Measurements from ENCODE around the gene C2orf92.

- no peak for TF ChIP-seq GATA2 (IDR thresholded peaks at IDR 0.05; ENCODE audit: low read depth, low read length)
- TF ChIP-seq GATA3 (IDR thresholded peaks at IDR 0.05; ENCODE audit: low read depth, low read length), result no peak
These were observed 7.1 kb upstream of the C2orf92 start for GRCh38 chr2:97662386-97662894.
